Prostate gland (tissue), 2 donors: ENCODE measurements around the gene DSCAM.

Experiments used
- CTCF ChIP-seq, 4 experiments: fragments of 200-600 bp in 2 of 4; fragments of 450-650 bp in 2 of 4; sonication (generic) in 2 of 4; IDR thresholded peaks; 1 replicate in 3 of 4; 2 replicates in 1 of 4; pipeline ENCODE4 v1.5.1; 2016 to 2019; ENCODE audit warnings: antibody characterized with exemption in 4 of 4, mild to moderate bottlenecking in 2 of 4, moderate library complexity in 2 of 4
- POLR2A ChIP-seq: fragments of 450-650 bp; IDR thresholded peaks from one replicate; pipeline ENCODE4 v1.6.1; 2016; ENCODE audit warnings: antibody characterized with exemption, mild to moderate bottlenecking

- TF ChIP-seq POLR2A, result no peak
- TF ChIP-seq CTCF (IDR thresholded peaks at IDR 0.05), result no peak
These were observed 776.1 kb downstream of the DSCAM start for GRCh38 chr21:40070871-40071270.
